Activated CD4-positive, alpha-beta T cell treated with anti-CD3 and anti-CD28 coated beads for 36 hours (primary cell): ENCODE data around the gene LRMDA. TPM values are rescaled to one million over a fixed set of nuclear protein-coding genes. Genes with fewer than 3 reads are reported as not detected.

Experiments
- ATAC-seq: fragments of 200-7000 bp; cut with Tn5 transposase; one replicate; pipeline ENCODE4 v1.10.0; 2021; ENCODE audit warnings: mild to moderate bottlenecking, moderate library complexity
- CTCF ChIA-PET: fragments of 350-600 bp; sonication (Branson Sonifier 250); formaldehyde crosslinking; loops from one replicate; lab custom pipeline; 2021; ENCODE audit warnings: antibody characterized with exemption; lab: Charles Lee
- POLR2A ChIA-PET: fragments of 350-600 bp; sonication (Branson Sonifier 250); formaldehyde crosslinking; loops from one replicate; lab custom pipeline; 2021; ENCODE audit warnings: antibody characterized with exemption, inconsistent platforms; lab: Charles Lee
- DNase-seq: peaks from one replicate; pipeline ENCODE4 v3.0.0-alpha.2; 2020
- H3K27ac Mint-ChIP-seq: one replicate; pipeline ENCODE4 v1.8.0; 2021; ENCODE audit warnings: mixed read lengths
- H3K27me3 Mint-ChIP-seq: one replicate; pipeline ENCODE4 v1.8.0; 2021; ENCODE audit warnings: mixed read lengths
- H3K36me3 Mint-ChIP-seq: one replicate; pipeline ENCODE4 v1.8.0; 2021; ENCODE audit warnings: low read depth, mixed read lengths
- H3K4me1 Mint-ChIP-seq: one replicate; pipeline ENCODE4 v1.8.0; 2021; ENCODE audit warnings: mixed read lengths
- H3K4me3 Mint-ChIP-seq: one replicate; pipeline ENCODE4 v1.8.0; 2021; ENCODE audit warnings: mild to moderate bottlenecking, moderate library complexity, mixed read lengths
- H3K9me3 Mint-ChIP-seq: one replicate; pipeline ENCODE4 v1.8.0; 2021; ENCODE audit warnings: low read depth, mixed read lengths
- intact Hi-C, 2 experiments: fragments of 100-400 bp; cut with DNase I in 1 of 2; cut with micrococcal nuclease in 1 of 2; formaldehyde crosslinking; loops; one replicate each; pipeline versions ENCODE4 v1.14.2 to v1.15.1; 2022 to 2024; cut with DNase I, micrococcal nuclease
- total RNA-seq, 2 experiments: library from RNA; stranded (reverse); gene quantifications; one replicate each; pipeline ENCODE4 v1.2.3, GENCODE V29; 2021

The LRMDA gene
- total RNA-seq, 2 experiments from 2014 or later = not detected

GRCh38 chr10:75547391-75548298 lies 116.2 kb downstream of the LRMDA start:
- H3K4me1 Mint-ChIP-seq = no peaks in the 10 kb centered on the region
- intact Hi-C loops = no loop called here
- DNase-seq (no peak), ATAC-seq (no peak)
- no peak overlapping the region for H3K27ac Mint-ChIP-seq
- peaks cover 7% of the 10 kb centered on the region for H3K27me3 Mint-ChIP-seq
- H3K36me3 Mint-ChIP-seq = no peaks in the 10 kb centered on the region
- CTCF ChIA-PET = no interaction called here
- peaks cover 4% of the 10 kb centered on the region for H3K9me3 Mint-ChIP-seq
- POLR2A ChIA-PET = no interaction called here
- no peak overlapping the region for H3K4me3 Mint-ChIP-seq

- CTCF ChIA-PET = no interaction called here
- no peaks in the 10 kb centered on the region for H3K36me3 Mint-ChIP-seq
- no peak overlapping the region for H3K27ac Mint-ChIP-seq
- POLR2A ChIA-PET = interaction anchor here (0.6 kb wide), 1 partner anchor 8 kb away, joined by 4 read pairs; no protein-coding TSS in a partner anchor
- H3K9me3 Mint-ChIP-seq = peaks cover 4% of the 10 kb centered on the region
- peaks cover 8% of the 10 kb centered on the region for H3K27me3 Mint-ChIP-seq
- DNase-seq (no peak), ATAC-seq (no peak)
- no peaks in the 10 kb centered on the region for H3K4me1 Mint-ChIP-seq
- H3K4me3 Mint-ChIP-seq = no peak overlapping the region
- intact Hi-C loops = no loop called here
Observed at GRCh38 chr10:75548356-75548755, 116.9 kb downstream of the LRMDA start.

GRCh38 chr10:75550191-75550590 lies 118.8 kb downstream of the LRMDA start:
- CTCF ChIA-PET = no interaction called here
- Mint-ChIP-seq H3K9me3 (peaks cover 4% of the 10 kb centered on the region), H3K27me3 (peaks cover 6% of the 10 kb centered on the region), H3K4me1 (no peaks in the 10 kb centered on the region), H3K27ac (no peak overlapping the region), H3K36me3 (no peaks in the 10 kb centered on the region), H3K4me3 (no peak overlapping the region)
- ATAC-seq = no peak
- intact Hi-C loops = no loop called here
- no peak for DNase-seq
- POLR2A ChIA-PET = no interaction called here

GRCh38 chr10:75552171-75552570 lies 120.7 kb downstream of the LRMDA start:
- Mint-ChIP-seq H3K27me3 (peaks cover 6% of the 10 kb centered on the region), H3K9me3 (peaks cover 4% of the 10 kb centered on the region), H3K4me1 (no peaks in the 10 kb centered on the region), H3K4me3 (no peak overlapping the region), H3K36me3 (no peaks in the 10 kb centered on the region), H3K27ac (no peak overlapping the region)
- ChIA-PET CTCF (interaction anchor here (0.7 kb wide), 1 partner anchor 441 kb away, joined by 3 read pairs; no protein-coding TSS in a partner anchor), POLR2A (no interaction called here)
- intact Hi-C loops = no loop called here
- no peak for DNase-seq
- no peak for ATAC-seq

GRCh38 chr10:75553550-75553949 lies 122.1 kb downstream of the LRMDA start:
- DNase-seq = no peak
- no peak overlapping the region for H3K4me3 Mint-ChIP-seq
- intact Hi-C loops = no loop called here
- no peaks in the 10 kb centered on the region for H3K4me1 Mint-ChIP-seq
- H3K9me3 Mint-ChIP-seq = peaks cover 5% of the 10 kb centered on the region
- ATAC-seq = no peak
- H3K36me3 Mint-ChIP-seq = no peaks in the 10 kb centered on the region
- H3K27me3 Mint-ChIP-seq = peaks cover 6% of the 10 kb centered on the region
- CTCF ChIA-PET = no interaction called here
- POLR2A ChIA-PET = no interaction called here
- H3K27ac Mint-ChIP-seq = no peak overlapping the region

GRCh38 chr10:75555323-75555722 lies 123.9 kb downstream of the LRMDA start:
- no peaks in the 10 kb centered on the region for H3K36me3 Mint-ChIP-seq
- no peak overlapping the region for H3K27ac Mint-ChIP-seq
- H3K9me3 Mint-ChIP-seq = peaks cover 5% of the 10 kb centered on the region
- no peak for ATAC-seq
- H3K4me1 Mint-ChIP-seq = no peaks in the 10 kb centered on the region
- POLR2A ChIA-PET = no interaction called here
- intact Hi-C loops = no loop called here
- H3K27me3 Mint-ChIP-seq = peaks cover 6% of the 10 kb centered on the region
- H3K4me3 Mint-ChIP-seq = no peak overlapping the region
- DNase-seq = no peak
- CTCF ChIA-PET = no interaction called here

- DNase-seq (no peak), ATAC-seq (no peak)
- Mint-ChIP-seq H3K27me3 (peaks cover 6% of the 10 kb centered on the region), H3K36me3 (no peaks in the 10 kb centered on the region), H3K4me1 (no peaks in the 10 kb centered on the region), H3K4me3 (no peak overlapping the region), H3K9me3 (peaks cover 5% of the 10 kb centered on the region), H3K27ac (no peak overlapping the region)
- intact Hi-C loops = no loop called here
- ChIA-PET CTCF (no interaction called here), POLR2A (no interaction called here)
Observed at GRCh38 chr10:75556320-75556719, 124.9 kb downstream of the LRMDA start.

- no peak overlapping the region for H3K27ac Mint-ChIP-seq
- POLR2A ChIA-PET = no interaction called here
Observed at GRCh38 chr10:75565286-75566251, 134.1 kb downstream of the LRMDA start.

GRCh38 chr10:75568450-75569130 lies 137.2 kb downstream of the LRMDA start:
- Mint-ChIP-seq H3K36me3 (no peaks in the 10 kb centered on the region), H3K4me3 (no peak overlapping the region), H3K9me3 (peaks cover 6% of the 10 kb centered on the region), H3K27me3 (no peaks in the 10 kb centered on the region), H3K4me1 (no peaks in the 10 kb centered on the region), H3K27ac (no peak overlapping the region)
- intact Hi-C loops = no loop called here
- POLR2A ChIA-PET = no interaction called here
- CTCF ChIA-PET = no interaction called here
- no peak for ATAC-seq
- DNase-seq = no peak

More at GRCh38 chr10:75565286-75566251, 134.1 kb downstream of the LRMDA start:
- intact Hi-C loops = no loop called here
- CTCF ChIA-PET = no interaction called here
- H3K36me3 Mint-ChIP-seq = no peaks in the 10 kb centered on the region
- H3K27me3 Mint-ChIP-seq = no peaks in the 10 kb centered on the region
- ATAC-seq (no peak), DNase-seq (no peak)
- H3K4me1 Mint-ChIP-seq = no peaks in the 10 kb centered on the region
- peaks cover 2% of the 10 kb centered on the region for H3K9me3 Mint-ChIP-seq
- H3K4me3 Mint-ChIP-seq = no peak overlapping the region

GRCh38 chr10:75569506-75569905 lies 138.1 kb downstream of the LRMDA start:
- ChIA-PET CTCF (no interaction called here), POLR2A (no interaction called here)
- no peak overlapping the region for H3K27ac Mint-ChIP-seq
- intact Hi-C loops = no loop called here
- H3K36me3 Mint-ChIP-seq = no peaks in the 10 kb centered on the region
- H3K4me1 Mint-ChIP-seq = no peaks in the 10 kb centered on the region
- DNase-seq = no peak
- no peak overlapping the region for H3K4me3 Mint-ChIP-seq
- no peak for ATAC-seq
- peaks cover 6% of the 10 kb centered on the region for H3K9me3 Mint-ChIP-seq
- H3K27me3 Mint-ChIP-seq = no peaks in the 10 kb centered on the region

- Mint-ChIP-seq H3K36me3 (no peaks in the 10 kb centered on the region), H3K4me3 (no peak overlapping the region), H3K27me3 (no peaks in the 10 kb centered on the region), H3K9me3 (peaks cover 10% of the 10 kb centered on the region), H3K4me1 (no peaks in the 10 kb centered on the region), H3K27ac (no peak overlapping the region)
- intact Hi-C loops = no loop called here
- ChIA-PET POLR2A (no interaction called here), CTCF (no interaction called here)
- DNase-seq (no peak), ATAC-seq (no peak)
Observed at GRCh38 chr10:75572478-75572877, 141.1 kb downstream of the LRMDA start.
